Endothelial cell of umbilical vein (primary cell): ENCODE measurements around the gene NUDT17.

Experiments
- CTCF ChIP-seq, 2 donors: IDR thresholded peaks; 1 replicate in 1 of 2; 2 replicates in 1 of 2; pipeline ENCODE4 v1.5.1; 2011; ENCODE audit warnings: low read length in 2 of 2, mild to moderate bottlenecking in 2 of 2, moderate library complexity in 2 of 2, control low read depth in 1 of 2, inconsistent platforms in 1 of 2, low read depth in 1 of 2; ENCODE audit not compliant: insufficient read depth in 1 of 2; ENCODE audit errors: extremely low read depth in 1 of 2
- EZH2 ChIP-seq: IDR thresholded peaks from 2 replicates; pipeline ENCODE4 v1.6.1; 2012; ENCODE audit warnings: borderline replicate concordance, low read depth, mild to moderate bottlenecking, moderate library complexity, low read length, inconsistent platforms; ENCODE audit not compliant: severe bottlenecking
- FOS ChIP-seq: IDR thresholded peaks from 2 replicates; pipeline ENCODE4 v1.6.1; 2011; ENCODE audit warnings: mild to moderate bottlenecking, low read length, moderate library complexity, borderline replicate concordance; ENCODE audit not compliant: insufficient read depth
- GATA2 ChIP-seq: IDR thresholded peaks from 2 replicates; pipeline ENCODE4 v1.7.0; 2011; ENCODE audit warnings: low read depth, mild to moderate bottlenecking, moderate library complexity, mixed read lengths, low read length; ENCODE audit not compliant: insufficient read length, insufficient read depth
- JUN ChIP-seq: IDR thresholded peaks from 2 replicates; pipeline ENCODE4 v1.6.1; 2011; ENCODE audit warnings: borderline replicate concordance, low read depth; ENCODE audit not compliant: insufficient read length, insufficient read depth
- MAX ChIP-seq: IDR thresholded peaks from 2 replicates; pipeline ENCODE4 v1.6.1; 2011; ENCODE audit not compliant: insufficient read depth, insufficient read length
- MYC ChIP-seq: IDR thresholded peaks from one replicate; pipeline ENCODE4 v1.6.1; 2011; ENCODE audit warnings: mild to moderate bottlenecking, low read depth, low read length
- POLR2A ChIP-seq: IDR thresholded peaks from 2 replicates; pipeline ENCODE4 v1.6.1; 2012; ENCODE audit warnings: low read depth, mild to moderate bottlenecking, control low read depth, low read length
- POLR2AphosphoS5 ChIP-seq: IDR thresholded peaks from 2 replicates; pipeline ENCODE4 v1.6.1; 2012; ENCODE audit warnings: low read depth, mild to moderate bottlenecking, control low read depth, low read length, moderate library complexity; ENCODE audit not compliant: insufficient read depth

- TF ChIP-seq CTCF (IDR thresholded peaks at IDR 0.05; ENCODE audit: extremely low read depth in 1 of 2, insufficient read depth in 1 of 2, low read depth in 1 of 2, low read length in 2 of 2) (no peak), MAX (no peak), EZH2 (no peak), FOS (no peak), POLR2AphosphoS5 (no peak), GATA2 (no peak), POLR2A (no peak), JUN (no peak), MYC (no peak)
Measured at GRCh38 chr1:145887631-145888030, 42.2 kb downstream of the NUDT17 start.
